ENCODE results near the gene RASSF5.

The RASSF5 gene

GRCh38 chr1:206635080-206635977 is 128.0 kb downstream of the RASSF5 start, which contains the start of gene DYRK3:
Gene DYRK3 (plus strand): TSS chr1:206635536. CDS start chr1:206635704, 168 bp downstream.
- in situ Hi-C loops (cut with HindIII; ENCODE audit: low pct_ligation_motif_present, low sequenced_read_pairs) = no loop called here
- peak within 1 kb of the TSS; percentile 87 for H3K4me3 ChIP-seq (ENCODE audit: low read depth, low read length)
- peak; percentile 93 for DNase-seq
- TF ChIP-seq CTCF (IDR thresholded peaks at IDR 0.05; ENCODE audit: low read depth, low read length, missing control alignments) = peak; percentile 3
- H3K36me3 ChIP-seq (replicated peaks) = peaks cover 2% of the 10 kb centered on the region
- H3K27ac ChIP-seq = peak within 1 kb of the TSS; percentile 67
- H3K27me3 ChIP-seq (replicated peaks) = no peaks in the 10 kb centered on the region

GRCh38 chr1:206635978-206636345 is 128.6 kb downstream of the RASSF5 start:
- in situ Hi-C loops (cut with HindIII; ENCODE audit: low pct_ligation_motif_present, low sequenced_read_pairs) = no loop called here
- no peak for DNase-seq
- Histone ChIP-seq H3K27me3 (replicated peaks) (no peaks in the 10 kb centered on the region), H3K4me3 (ENCODE audit: low read depth, low read length) (peak overlapping the region; percentile 87), H3K36me3 (replicated peaks) (peaks cover 2% of the 10 kb centered on the region), H3K27ac (peak overlapping the region; percentile 67)
- TF ChIP-seq CTCF (IDR thresholded peaks at IDR 0.05; ENCODE audit: low read depth, low read length, missing control alignments) = no peak

- Histone ChIP-seq H3K27me3 (replicated peaks) (no peaks in the 10 kb centered on the region), H3K36me3 (replicated peaks) (peaks cover 2% of the 10 kb centered on the region), H3K27ac (no peak overlapping the region), H3K4me3 (ENCODE audit: low read depth, low read length) (peak overlapping the region; percentile 32)
- DNase-seq = no peak
- TF ChIP-seq CTCF (IDR thresholded peaks at IDR 0.05; ENCODE audit: low read depth, low read length, missing control alignments) = no peak
- in situ Hi-C loops (cut with HindIII; ENCODE audit: low pct_ligation_motif_present, low sequenced_read_pairs) = no loop called here
Measured at GRCh38 chr1:206636671-206637070, 129.3 kb downstream of the RASSF5 start.

- in situ Hi-C loops (cut with HindIII; ENCODE audit: low pct_ligation_motif_present, low sequenced_read_pairs) = no loop called here
- TF ChIP-seq CTCF (IDR thresholded peaks at IDR 0.05; ENCODE audit: low read depth, low read length, missing control alignments) = no peak
- Histone ChIP-seq H3K4me3 (ENCODE audit: low read depth, low read length) (no peak overlapping the region), H3K36me3 (replicated peaks) (peaks cover 5% of the 10 kb centered on the region), H3K27ac (no peak overlapping the region), H3K27me3 (replicated peaks) (no peaks in the 10 kb centered on the region)
- DNase-seq = no peak
Measured at GRCh38 chr1:206637605-206638004, 130.3 kb downstream of the RASSF5 start.
